Loucy (cell line): ENCODE results near the gene PRSS3.
"Not testable (repeated sequence)": the region's sequence is repeated elsewhere in the genome, so short reads cannot be mapped to it uniquely, and the experiment has no call there.

Source experiments
- H2AFZ ChIP-seq: fragments of 200-600 bp; sonication (generic); 2 replicates; pipeline ENCODE4 v1.6.0; 2016; ENCODE audit warnings: antibody characterized with exemption, mild to moderate bottlenecking, low read length, moderate library complexity
- H3F3A ChIP-seq: fragments of 200-600 bp; 2 replicates; pipeline ENCODE4 v1.6.0; 2016; ENCODE audit warnings: antibody characterized with exemption, low read depth, mild to moderate bottlenecking
- H3K27me3 ChIP-seq: fragments of 200-600 bp; sonication (generic); 2 replicates; pipeline ENCODE4 v1.6.1; 2014; ENCODE audit warnings: low read length, mild to moderate bottlenecking; ENCODE audit not compliant: insufficient read depth, poor library complexity, severe bottlenecking
- H3K36me3 ChIP-seq: fragments of 200-600 bp; sonication (generic); 2 replicates; pipeline ENCODE4 v1.6.1; 2016; ENCODE audit warnings: low read length; ENCODE audit not compliant: insufficient read depth
- H3K4me1 ChIP-seq: fragments of 200-600 bp; sonication (generic); 2 replicates; pipeline ENCODE4 v1.5.1; 2014; ENCODE audit warnings: low read length, mild to moderate bottlenecking; ENCODE audit not compliant: insufficient read depth, poor library complexity, severe bottlenecking
- H3K4me2 ChIP-seq: fragments of 200-600 bp; sonication (generic); 2 replicates; pipeline ENCODE4 v1.6.0; 2014; ENCODE audit warnings: antibody characterized with exemption, low read length, low read depth, mild to moderate bottlenecking; ENCODE audit not compliant: poor library complexity, severe bottlenecking
- H3K4me3 ChIP-seq: fragments of 200-600 bp; sonication (generic); 2 replicates; pipeline ENCODE4 v1.5.1; 2014; ENCODE audit warnings: low read length, mild to moderate bottlenecking, mixed read lengths; ENCODE audit not compliant: poor library complexity, severe bottlenecking
- H3K79me2 ChIP-seq: fragments of 200-600 bp; sonication (generic); 2 replicates; pipeline ENCODE4 v1.6.1; 2014; ENCODE audit warnings: low read length; ENCODE audit not compliant: insufficient read depth
- H3K9ac ChIP-seq: fragments of 200-600 bp; sonication (generic); 2 replicates; pipeline ENCODE4 v1.6.0; 2014; ENCODE audit warnings: mild to moderate bottlenecking, low read depth, low read length, moderate library complexity; ENCODE audit not compliant: poor library complexity, severe bottlenecking
- H3K9me2 ChIP-seq: fragments of 200-600 bp; sonication (generic); replicated peaks from 2 replicates; pipeline ENCODE4 v1.6.1; 2016; ENCODE audit warnings: low read depth, low read length, mixed read lengths
- H3K9me3 ChIP-seq: fragments of 200-600 bp; sonication (generic); 2 replicates; pipeline ENCODE4 v1.6.1; 2014; ENCODE audit warnings: mild to moderate bottlenecking, antibody characterized with exemption, low read length, low read depth; ENCODE audit not compliant: insufficient read depth
- H4K20me1 ChIP-seq: fragments of 200-600 bp; sonication (generic); 2 replicates; pipeline ENCODE4 v1.6.0; 2014; ENCODE audit warnings: antibody characterized with exemption, low read length, mild to moderate bottlenecking; ENCODE audit not compliant: insufficient read depth, poor library complexity, severe bottlenecking
- CTCF ChIP-seq: fragments of 200-600 bp; sonication (generic); conservative IDR thresholded peaks from 2 replicates; pipeline ENCODE4 v1.5.1; 2014; ENCODE audit warnings: mild to moderate bottlenecking, antibody characterized with exemption, low read length
- EZH2phosphoT487 ChIP-seq: fragments of 200-600 bp; IDR thresholded peaks from 2 replicates; pipeline ENCODE4 v1.6.1; 2018; ENCODE audit warnings: antibody characterized with exemption, mild to moderate bottlenecking, moderate library complexity, borderline replicate concordance

PRSS3 gene

GRCh38 chr9:33794560-33794959 lies 801 bp upstream of the PRSS3 start:
- Histone ChIP-seq H3F3A (no peaks in the 10 kb centered on the region), H3K27me3 (no peaks in the 10 kb centered on the region), H3K4me1 (no peaks in the 10 kb centered on the region), H4K20me1 (no peaks in the 10 kb centered on the region), H3K9me2 (no peaks in the 10 kb centered on the region), H3K79me2 (no peaks in the 10 kb centered on the region), H3K9me3 (no peaks in the 10 kb centered on the region), H3K4me3 (no peak overlapping the region), H3K4me2 (no peak overlapping the region), H3K36me3 (no peaks in the 10 kb centered on the region), H3K9ac (no peak overlapping the region), H2AFZ (no peak overlapping the region)
- TF ChIP-seq CTCF = no peak
- TF ChIP-seq EZH2phosphoT487 = no peak

GRCh38 chr9:33795819-33796218 lies 458 bp downstream of the PRSS3 start:
- H3K9me2 ChIP-seq = no peaks in the 10 kb centered on the region
- H3K79me2 ChIP-seq = no peaks in the 10 kb centered on the region
- H3K4me1 ChIP-seq = no peaks in the 10 kb centered on the region
- no peaks in the 10 kb centered on the region for H3K9me3 ChIP-seq
- H3K36me3 ChIP-seq = no peaks in the 10 kb centered on the region
- no peak for TF ChIP-seq CTCF
- no peak overlapping the region for H3K4me2 ChIP-seq
- no peak overlapping the region for H3K9ac ChIP-seq
- no peaks in the 10 kb centered on the region for H3K27me3 ChIP-seq
- H4K20me1 ChIP-seq = no peaks in the 10 kb centered on the region
- H2AFZ ChIP-seq = no peak overlapping the region
- no peak overlapping the region for H3K4me3 ChIP-seq
- H3F3A ChIP-seq = no peaks in the 10 kb centered on the region

GRCh38 chr9:33796679-33797078 lies 1.3 kb downstream of the PRSS3 start:
- not testable (repeated sequence) for H3F3A ChIP-seq, H4K20me1 ChIP-seq, H2AFZ ChIP-seq, H3K9me2 ChIP-seq, H3K79me2 ChIP-seq, H3K27me3 ChIP-seq, H3K36me3 ChIP-seq, H3K4me2 ChIP-seq, H3K4me1 ChIP-seq, H3K9me3 ChIP-seq, H3K9ac ChIP-seq, H3K4me3 ChIP-seq

DNA sequence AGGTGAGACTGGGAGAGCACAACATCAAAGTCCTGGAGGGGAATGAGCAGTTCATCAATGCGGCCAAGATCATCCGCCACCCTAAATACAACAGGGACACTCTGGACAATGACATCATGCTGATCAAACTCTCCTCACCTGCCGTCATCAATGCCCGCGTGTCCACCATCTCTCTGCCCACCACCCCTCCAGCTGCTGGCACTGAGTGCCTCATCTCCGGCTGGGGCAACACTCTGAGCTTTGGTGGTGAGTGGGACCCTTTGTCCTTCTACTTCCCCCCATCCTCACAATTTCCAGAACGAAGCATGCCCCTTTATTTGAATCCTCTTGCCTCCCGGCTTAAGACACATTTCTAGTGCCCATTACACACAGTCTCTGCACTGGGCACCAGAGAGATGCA lies 2.5 kb downstream of the PRSS3 start:
- Histone ChIP-seq H3F3A (no peaks in the 10 kb centered on the region), H3K4me1 (no peaks in the 10 kb centered on the region), H4K20me1 (no peaks in the 10 kb centered on the region), H3K4me2 (no peak overlapping the region), H3K9me3 (no peaks in the 10 kb centered on the region), H3K9me2 (no peaks in the 10 kb centered on the region), H3K27me3 (no peaks in the 10 kb centered on the region), H2AFZ (no peak overlapping the region), H3K9ac (no peak overlapping the region), H3K36me3 (no peaks in the 10 kb centered on the region), H3K79me2 (no peaks in the 10 kb centered on the region), H3K4me3 (no peak overlapping the region)
- no peak for TF ChIP-seq EZH2phosphoT487
- TF ChIP-seq CTCF = no peak
